ENCODE measurements around the gene ADH6.

GRCh38 chr4:99179178-99179577 is 39.9 kb downstream of the ADH6 start:
- TF ChIP-seq CTCF (IDR thresholded peaks at IDR 0.05; ENCODE audit: borderline replicate concordance, extremely low read depth, low read length, poor library complexity, severe bottlenecking): no peak
- TF ChIP-seq EZH2 (IDR thresholded peaks at IDR 0.05; ENCODE audit: borderline replicate concordance, low read depth, low read length, severe bottlenecking): no peak
